HG03520 (cell line): Measurements from ENCODE around the gene RNF43.
"Not testable (repeated sequence)": the region's sequence is repeated elsewhere in the genome, so short reads cannot be mapped to it uniquely, and the experiment has no call there.

Experiments
- ATAC-seq: cut with Tn5 transposase; IDR thresholded peaks from one replicate; pipeline ENCODE4 v1.9.1; 2021; ENCODE audit warnings: mild to moderate bottlenecking, moderate library complexity; ENCODE audit not compliant: unreplicated experiment

RNF43 gene

GRCh38 chr17:58410714-58411407, 6.5 kb downstream of the RNF43 start:
- no peak for ATAC-seq

GRCh38 chr17:58409432-58409831, 7.9 kb downstream of the RNF43 start:
- ATAC-seq: no peak

- ATAC-seq: no peak
These were observed 14.0 kb downstream of the RNF43 start for GRCh38 chr17:58403311-58403710.

- no peak for ATAC-seq
These were observed 14.7 kb downstream of the RNF43 start for GRCh38 chr17:58402679-58403078.

GRCh38 chr17:58402047-58402446, 15.3 kb downstream of the RNF43 start:
- ATAC-seq: no peak

DNA sequence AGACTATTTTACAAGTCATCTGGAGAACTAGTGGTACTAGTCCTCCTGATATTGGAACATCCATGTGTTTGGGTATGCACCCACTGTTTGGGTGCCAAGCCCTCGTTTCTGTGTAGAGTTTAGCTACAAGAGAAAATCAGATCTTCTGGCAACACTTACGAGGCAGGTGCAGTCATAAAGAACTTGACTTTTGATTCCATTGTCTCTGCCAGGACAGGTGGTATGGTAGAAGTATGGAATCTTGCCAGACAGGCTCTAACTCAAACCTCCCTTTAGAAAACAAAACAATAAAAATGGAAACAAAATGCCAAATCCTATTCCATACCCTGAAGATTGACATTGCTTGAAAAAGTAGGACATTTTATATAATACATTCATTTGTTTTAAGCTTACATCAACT, 16.0 kb downstream of the RNF43 start:
- ATAC-seq: no peak

DNA sequence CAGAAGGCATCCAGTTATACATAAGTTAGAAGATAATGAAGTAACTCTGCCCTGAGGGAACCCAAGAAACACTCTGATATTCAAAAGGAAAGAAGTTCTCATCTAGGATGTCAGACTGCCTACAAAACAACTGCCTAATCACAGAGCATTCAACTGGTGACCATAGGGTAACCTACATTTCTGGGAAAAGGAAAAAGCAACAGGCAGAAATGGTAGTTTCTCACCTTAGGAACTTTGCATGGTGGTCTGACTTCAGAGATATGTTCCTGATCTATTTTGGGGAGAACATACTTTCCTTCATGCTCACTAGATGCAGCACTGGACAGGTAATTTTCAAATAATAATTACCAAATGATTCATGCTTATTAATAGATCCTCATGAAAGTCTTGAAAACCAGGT, 16.5 kb downstream of the RNF43 start:
- no peak for ATAC-seq

DNA sequence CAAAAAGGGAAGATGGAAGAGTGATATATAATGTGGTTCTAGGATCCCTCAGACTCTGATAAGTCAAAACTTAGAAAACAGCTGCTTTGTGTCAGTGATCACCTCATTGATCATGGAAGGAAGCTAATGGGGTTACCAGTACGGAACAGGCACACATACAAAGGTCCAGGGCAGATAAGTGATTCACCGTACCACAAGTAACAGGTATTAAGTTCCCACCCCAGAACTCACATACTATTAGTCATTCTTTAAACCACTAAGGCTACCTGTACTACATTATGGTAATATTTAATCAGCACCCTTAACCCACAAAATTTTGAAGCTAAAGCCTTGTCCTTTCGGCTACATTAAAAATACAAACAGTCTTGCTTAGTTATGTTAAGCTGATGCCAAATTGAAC, 17.4 kb downstream of the RNF43 start:
- ATAC-seq: no peak

DNA sequence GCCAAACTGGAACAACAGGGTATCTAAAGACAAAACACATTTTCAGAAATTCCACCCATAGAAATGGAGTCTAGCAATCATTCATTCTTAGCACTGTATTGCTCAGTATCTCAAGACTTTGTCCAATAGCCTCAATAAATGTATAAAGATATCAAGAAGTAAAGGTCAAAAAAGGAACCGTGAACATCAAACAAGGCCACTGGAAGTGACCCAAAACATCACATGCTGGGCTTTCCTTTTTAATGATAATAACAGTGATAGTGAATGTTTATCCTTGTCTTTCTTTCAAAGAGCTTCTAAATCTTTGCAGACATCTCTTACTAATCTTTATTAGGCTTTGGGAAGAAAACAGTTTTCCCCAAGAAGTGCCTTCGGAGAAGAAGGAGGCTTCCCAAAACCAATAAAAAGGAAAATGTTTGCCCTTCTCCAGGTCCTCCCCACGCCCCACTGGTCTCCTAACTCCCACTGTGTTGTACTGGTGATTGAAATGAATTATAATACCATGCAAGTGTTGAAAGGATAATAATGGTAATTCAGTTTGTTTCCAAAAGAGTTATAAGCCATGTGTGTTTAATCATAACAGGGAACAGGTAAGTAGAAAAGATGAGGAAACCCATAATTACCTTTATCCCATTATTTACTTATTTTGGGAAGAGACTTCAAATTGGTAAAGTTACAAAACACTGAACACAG, 18.6 kb downstream of the RNF43 start:
- ATAC-seq: no peak

- ATAC-seq: not testable (repeated sequence)
These were observed 19.9 kb downstream of the RNF43 start for GRCh38 chr17:58397421-58397820.

GRCh38 chr17:58396173-58396572, 21.2 kb downstream of the RNF43 start:
- no peak for ATAC-seq

GRCh38 chr17:58394534-58395223, 22.7 kb downstream of the RNF43 start:
- no peak for ATAC-seq

DNA sequence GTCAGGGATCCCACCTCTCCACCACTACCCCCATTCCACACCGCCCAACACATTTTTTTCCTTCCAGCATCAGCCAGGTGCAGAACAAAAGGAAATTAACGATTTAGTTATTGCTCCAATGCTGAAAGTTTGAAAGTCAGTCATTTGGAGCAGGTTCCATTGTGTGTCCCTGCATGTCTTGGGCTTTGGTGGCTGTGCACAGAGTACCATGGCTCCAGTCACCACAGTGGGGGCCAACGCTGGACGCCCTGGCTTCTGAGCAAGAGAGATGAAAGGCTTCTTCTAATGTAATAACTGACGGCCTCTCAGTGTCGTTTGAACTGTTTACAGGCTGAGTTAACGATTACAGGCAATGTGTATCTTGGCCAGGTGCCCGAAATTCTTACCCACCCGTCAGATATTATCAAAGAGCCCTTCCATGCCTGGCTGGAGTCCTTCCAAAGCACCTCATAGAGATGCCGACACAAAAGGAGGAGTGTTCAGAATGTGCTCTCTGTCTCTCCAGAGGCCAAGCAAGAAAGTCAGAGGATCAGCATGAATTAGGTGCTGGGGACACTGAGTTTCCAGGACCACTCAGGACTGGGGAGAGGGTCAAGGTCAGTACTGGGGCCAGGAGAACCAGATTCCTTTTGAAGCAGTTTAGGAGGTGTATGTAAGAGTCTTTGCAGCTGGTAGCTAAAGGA, 25.9 kb downstream of the RNF43 start:
- ATAC-seq: no peak

DNA sequence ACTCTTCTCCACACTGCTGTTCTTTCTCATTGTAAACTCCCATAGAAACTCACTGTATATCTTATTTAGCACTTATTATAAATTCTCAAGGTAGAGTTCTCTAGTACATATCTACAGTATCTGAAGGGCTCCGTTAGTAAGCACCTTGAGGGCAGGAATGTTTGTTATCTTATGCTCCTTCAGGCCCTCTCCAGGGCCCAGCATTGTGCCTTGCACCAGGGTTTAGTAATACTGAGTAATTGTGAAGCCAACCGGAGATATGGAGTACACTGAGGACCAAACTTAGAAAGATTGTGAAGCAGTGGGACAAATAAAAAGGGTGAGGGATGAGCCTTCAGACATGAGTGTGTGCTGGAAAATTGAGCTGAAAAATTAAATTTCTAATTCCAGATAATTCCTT, 26.4 kb downstream of the RNF43 start:
- ATAC-seq: no peak

- no peak for ATAC-seq
These were observed 28.8 kb downstream of the RNF43 start for GRCh38 chr17:58388302-58389190.

- ATAC-seq: no peak
These were observed 29.5 kb downstream of the RNF43 start for GRCh38 chr17:58387834-58388233.

GRCh38 chr17:58386708-58387107, 30.6 kb downstream of the RNF43 start:
- ATAC-seq: no peak

DNA sequence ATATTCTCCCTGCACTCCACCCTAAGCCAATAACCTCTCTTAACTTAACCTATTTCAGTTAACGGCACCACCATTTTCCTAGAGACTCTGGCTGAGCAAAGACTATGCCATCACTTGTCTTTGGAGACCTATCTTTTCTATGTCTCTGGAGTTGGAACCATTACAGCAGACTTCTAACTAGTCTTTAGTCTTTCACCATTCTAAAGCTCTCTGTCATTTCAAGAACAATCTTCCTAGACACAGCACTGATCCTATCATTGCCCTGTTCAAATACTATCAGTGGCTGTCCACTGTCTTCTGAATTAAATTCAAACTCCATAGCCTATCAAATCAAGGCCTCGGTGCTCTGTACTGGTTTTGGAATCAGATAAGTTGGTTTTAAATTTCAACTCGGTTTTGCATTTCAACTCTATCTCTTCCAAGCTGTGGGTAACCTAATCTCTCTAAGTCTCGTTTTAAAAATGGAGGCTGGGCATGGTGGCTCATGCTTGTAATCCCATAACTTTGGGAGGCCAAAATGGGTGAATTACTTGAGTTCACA, 31.9 kb downstream of the RNF43 start:
- no peak for ATAC-seq

DNA sequence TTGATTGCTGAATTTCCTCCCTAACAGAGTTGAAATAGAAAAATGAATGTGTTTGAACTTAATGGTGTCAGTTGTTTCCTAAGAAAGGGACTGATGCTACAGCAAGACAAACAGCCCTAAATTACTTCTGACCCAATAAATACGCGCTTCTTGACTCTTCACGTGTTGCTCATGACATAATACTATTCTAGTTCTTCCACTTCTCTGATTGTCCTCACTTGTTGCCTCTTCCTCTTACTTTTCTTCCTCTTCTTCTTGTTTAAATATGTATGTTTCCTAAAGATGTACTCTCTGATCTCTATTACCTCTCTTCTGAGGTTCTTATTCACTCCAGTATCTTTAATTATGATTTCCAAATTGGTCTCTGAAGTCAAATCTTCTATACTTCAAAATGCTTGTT, 32.4 kb downstream of the RNF43 start:
- no peak for ATAC-seq

- no peak for ATAC-seq
These were observed 33.4 kb downstream of the RNF43 start for GRCh38 chr17:58383892-58384462.
